Small intestine (tissue), 7 donors: ENCODE results near the gene TNFSF13. TPM values are rescaled to one million over a fixed set of nuclear protein-coding genes. Genes with fewer than 3 reads are reported as not detected.

Source experiments
- DNase-seq, 2 donors: peaks; one replicate each; pipeline versions ENCODE4 v3.0.0 to v3.0.0-alpha.2; 2013
- FAIRE-seq: peaks from 2 replicates; lab custom pipeline; 2012; peaks lifted over from hg19 to GRCh38; lab: Jason Lieb, UNC
- H3K27ac ChIP-seq, 3 donors: one replicate each; pipeline ENCODE4 v1.5.1; 2013; ENCODE audit warnings: low read length in 2 of 3, mild to moderate bottlenecking in 2 of 3, control low read depth in 1 of 3, inconsistent platforms in 1 of 3, low read depth in 1 of 3, moderate library complexity in 1 of 3
- H3K27me3 ChIP-seq, 3 donors: one replicate each; pipeline ENCODE4 v1.6.1; 2013; ENCODE audit warnings: low read length in 3 of 3, inconsistent platforms in 1 of 3; ENCODE audit not compliant: control insufficient read depth in 3 of 3, insufficient read depth in 3 of 3
- H3K36me3 ChIP-seq, 3 donors: one replicate each; pipeline ENCODE4 v1.6.1; 2013; ENCODE audit warnings: low read length in 3 of 3, inconsistent platforms in 1 of 3, low read depth in 1 of 3, mild to moderate bottlenecking in 1 of 3, moderate library complexity in 1 of 3; ENCODE audit not compliant: control insufficient read depth in 3 of 3, insufficient read depth in 2 of 3
- H3K4me1 ChIP-seq, 3 donors: one replicate each; pipeline ENCODE4 v1.6.1; 2013; ENCODE audit warnings: low read length in 2 of 3, inconsistent platforms in 1 of 3, low read depth in 1 of 3, mild to moderate bottlenecking in 1 of 3, moderate library complexity in 1 of 3; ENCODE audit not compliant: control insufficient read depth in 3 of 3, insufficient read depth in 2 of 3
- H3K4me3 ChIP-seq, 3 donors: one replicate each; pipeline ENCODE4 v1.5.1; 2013; ENCODE audit warnings: low read length in 3 of 3, control low read depth in 1 of 3, inconsistent platforms in 1 of 3, low read depth in 1 of 3, mild to moderate bottlenecking in 1 of 3, moderate library complexity in 1 of 3
- H3K9me3 ChIP-seq, 2 donors: one replicate each; pipeline ENCODE4 v1.6.1; 2013; ENCODE audit warnings: low read depth in 1 of 2, low read length in 1 of 2; ENCODE audit not compliant: control insufficient read depth in 2 of 2, insufficient read depth in 1 of 2
- WGBS, 3 donors: extraction: QIAGEN DNeasy Blood & Tissue Kit; methylation state at CpG; one replicate each; pipeline ENCODE4 v1.1.7; 2013; 5-methylcytosine and 5-hydroxymethylcytosine counted together
- polyA plus RNA-seq, 4 donors: library from polyadenylated mRNA; stranded (reverse) in 3 of 4; unstranded in 1 of 4; fragments of 200-250 nt in 3 of 4; fragments of 120-200 nt in 1 of 4; gene quantifications; one replicate each; pipeline versions ENCODE4 v1.2.1 to v1.2.3, GENCODE V29; 2013
- donor health status: healthy with polysubstance abuse.
- donor health status: control.
- donor health status: control.
- donor health status: Bipolar disorder and iron deficiency.
- donor health status: healthy.

Gene TNFSF13
- polyA plus RNA-seq, 4 donors = 23.0 to 107 (median 28.5) TPM

- Histone ChIP-seq H3K4me1 (peaks cover 0 to 55% (median 5%) of the 10 kb centered on the region in 3 donors), H3K9me3 (no peaks in the 10 kb centered on the region), H3K36me3 (peaks cover 0 to 27% (median 0%) of the 10 kb centered on the region in 3 donors), H3K27ac (peak overlapping the region; percentile 79 to 97 (median 95)), H3K4me3 (peak overlapping the region in 2 of 3 donors; percentile 49 to 66), H3K27me3 (no peaks in the 10 kb centered on the region)
- WGBS, 3 donors = 24 to 50% (median 29%) methylated on average over 17 to 19 of the region's 19 CpGs
- DNase-seq (peak; percentile 86 to 91), FAIRE-seq (no peak)
These were observed 1.3 kb upstream of the TNFSF13 start for GRCh38 chr17:7557147-7557764.

- WGBS, 3 donors = 8 to 17% (median 13%) methylated on average over 19 to 21 of the region's 21 CpGs
- H3K4me3 ChIP-seq = peak overlapping the region in 2 of 3 donors; percentile 32 to 66
- DNase-seq (peak; percentile 95 to 97), FAIRE-seq (no peak)
- peaks cover 3 to 56% (median 5%) of the 10 kb centered on the region in 3 donors for H3K4me1 ChIP-seq
- H3K27me3 ChIP-seq = no peaks in the 10 kb centered on the region
- H3K27ac ChIP-seq = peak overlapping the region; percentile 79 to 97 (median 95)
- H3K9me3 ChIP-seq = no peaks in the 10 kb centered on the region
- H3K36me3 ChIP-seq = peaks cover 0 to 30% (median 0%) of the 10 kb centered on the region in 3 donors
These were observed 591 bp upstream of the TNFSF13 start for GRCh38 chr17:7557775-7558543.

GRCh38 chr17:7559320-7560171 is 996 bp downstream of the TNFSF13 start:
- Histone ChIP-seq H3K4me3 (peak overlapping the region; percentile 16 to 66 (median 32)), H3K27me3 (no peaks in the 10 kb centered on the region), H3K4me1 (peaks cover 5 to 62% (median 5%) of the 10 kb centered on the region in 3 donors), H3K36me3 (peaks cover 0 to 40% (median 7%) of the 10 kb centered on the region in 3 donors), H3K27ac (peak overlapping the region; percentile 79 to 97 (median 95)), H3K9me3 (no peaks in the 10 kb centered on the region)
- DNase-seq (peak; percentile 39 to 75), FAIRE-seq (no peak)
- WGBS, 3 donors = 15 to 58% (median 31%) methylated on average over 18 of the region's 18 CpGs

GRCh38 chr17:7560172-7561027 is 1.9 kb downstream of the TNFSF13 start:
- H3K36me3 ChIP-seq = peaks cover 4 to 44% (median 14%) of the 10 kb centered on the region in 3 donors
- H3K9me3 ChIP-seq = no peaks in the 10 kb centered on the region
- DNase-seq (peak; percentile 80 to 87), FAIRE-seq (no peak)
- no peaks in the 10 kb centered on the region for H3K27me3 ChIP-seq
- peak overlapping the region in 1 of 3 donors; percentile 2 for H3K4me3 ChIP-seq
- H3K27ac ChIP-seq = peak overlapping the region; percentile 79 to 97 (median 95)
- peaks cover 5 to 62% (median 5%) of the 10 kb centered on the region in 3 donors for H3K4me1 ChIP-seq
- 13 to 27% (median 23%) methylated on average over 22 of the region's 22 CpGs for WGBS, 3 donors

GRCh38 chr17:7561028-7561575 is 2.6 kb downstream of the TNFSF13 start:
- Histone ChIP-seq H3K27me3 (no peaks in the 10 kb centered on the region), H3K4me3 (peak overlapping the region; percentile 74 to 89 (median 85)), H3K4me1 (peaks cover 5 to 59% (median 5%) of the 10 kb centered on the region in 3 donors), H3K27ac (peak overlapping the region; percentile 79 to 97 (median 95)), H3K9me3 (no peaks in the 10 kb centered on the region), H3K36me3 (peaks cover 4 to 50% (median 16%) of the 10 kb centered on the region in 3 donors)
- whole genome bisulfite sequencing, 3 donors = 0% methylated on average over 32 of the region's 32 CpGs
- FAIRE-seq = no peak
- DNase-seq = peak; percentile 93 to 95

- no peak for FAIRE-seq
- H3K27ac ChIP-seq = peak within 1 kb of the TSS; percentile 79 to 97 (median 95)
- WGBS, 3 donors = 0 to 1% (median 0%) methylated on average over 35 to 82 of the region's 82 CpGs
- H3K27me3 ChIP-seq = no peaks in the 10 kb centered on the region
- peak; percentile 87 to 97 for DNase-seq
- peaks cover 5 to 55% (median 5%) of the 10 kb centered on the region in 3 donors for H3K4me1 ChIP-seq
- H3K4me3 ChIP-seq = peak within 1 kb of the TSS; percentile 74 to 89 (median 85)
- H3K9me3 ChIP-seq = no peaks in the 10 kb centered on the region
- H3K36me3 ChIP-seq = peaks cover 4 to 55% (median 16%) of the 10 kb centered on the region in 3 donors
These were observed 3.1 kb downstream of the TNFSF13 start, which contains the start of gene SENP3 for GRCh38 chr17:7561589-7562207. SENP3 (plus strand) TSS chr17:7561919; CDS start chr17:7563077, 1,158 bp downstream.

GRCh38 chr17:7562208-7562605 is 3.7 kb downstream of the TNFSF13 start:
- Histone ChIP-seq H3K27ac (peak overlapping the region; percentile 52 to 95 (median 82)), H3K36me3 (peaks cover 4 to 53% (median 16%) of the 10 kb centered on the region in 3 donors), H3K27me3 (no peaks in the 10 kb centered on the region), H3K9me3 (no peaks in the 10 kb centered on the region), H3K4me3 (peak overlapping the region; percentile 74 to 89 (median 85)), H3K4me1 (peaks cover 5 to 55% (median 5%) of the 10 kb centered on the region in 3 donors)
- DNase-seq (no peak), FAIRE-seq (no peak)
- WGBS, 3 donors = 0 to 1% (median 0%) methylated on average over 21 to 28 of the region's 28 CpGs
